ES-I3 (cell line): ENCODE data around the gene TENT4A.

Source experiments
- H3K36me3 ChIP-seq: 2 replicates; pipeline ENCODE4 v1.6.1; 2013; ENCODE audit warnings: mild to moderate bottlenecking, low read length, control low read depth, moderate library complexity; ENCODE audit not compliant: insufficient read depth
- H3K4me1 ChIP-seq: 2 replicates; pipeline ENCODE4 v1.6.1; 2013; ENCODE audit warnings: mild to moderate bottlenecking, control low read depth, low read length; ENCODE audit not compliant: insufficient read depth
- H3K9ac ChIP-seq: 2 replicates; pipeline ENCODE4 v1.6.1; 2013; ENCODE audit warnings: low read depth, mild to moderate bottlenecking, low read length, moderate library complexity
- H3K9me3 ChIP-seq: 2 replicates; pipeline ENCODE4 v1.6.1; 2013; ENCODE audit warnings: mild to moderate bottlenecking, low read length, moderate library complexity; ENCODE audit not compliant: control insufficient read depth, insufficient read depth

Gene TENT4A

DNA sequence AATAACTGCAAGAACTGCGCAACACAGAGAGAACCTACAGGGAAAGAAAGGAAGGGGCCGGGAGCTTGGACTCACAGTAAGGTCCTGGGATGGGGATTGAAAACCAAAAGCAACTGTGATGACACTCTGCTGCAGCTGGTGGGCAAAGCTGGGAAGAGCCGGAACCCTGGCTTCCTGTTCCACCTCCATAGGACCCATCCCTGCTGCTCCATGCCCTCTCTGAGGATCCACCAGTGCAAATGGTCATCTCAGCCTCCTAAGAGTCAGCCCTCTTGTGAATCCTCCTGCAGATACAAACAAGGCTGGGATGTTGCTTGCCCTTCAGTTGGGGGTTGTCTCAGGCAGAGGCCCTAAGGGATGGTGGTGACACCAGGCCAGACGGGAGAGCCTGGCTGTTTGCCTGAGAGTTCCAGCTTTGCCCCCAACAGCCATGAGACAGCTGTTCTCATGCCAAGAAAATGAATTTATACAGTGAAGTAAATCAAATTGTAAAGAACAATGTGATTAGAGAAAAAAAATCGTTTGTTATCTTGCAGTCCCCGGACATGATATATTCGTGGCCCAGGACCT lies 90.8 kb downstream of the TENT4A start:
- no peak overlapping the region for H3K9ac ChIP-seq
- no peaks in the 10 kb centered on the region for H3K36me3 ChIP-seq
- H3K9me3 ChIP-seq: peaks cover 18% of the 10 kb centered on the region
- H3K4me1 ChIP-seq: no peaks in the 10 kb centered on the region

DNA sequence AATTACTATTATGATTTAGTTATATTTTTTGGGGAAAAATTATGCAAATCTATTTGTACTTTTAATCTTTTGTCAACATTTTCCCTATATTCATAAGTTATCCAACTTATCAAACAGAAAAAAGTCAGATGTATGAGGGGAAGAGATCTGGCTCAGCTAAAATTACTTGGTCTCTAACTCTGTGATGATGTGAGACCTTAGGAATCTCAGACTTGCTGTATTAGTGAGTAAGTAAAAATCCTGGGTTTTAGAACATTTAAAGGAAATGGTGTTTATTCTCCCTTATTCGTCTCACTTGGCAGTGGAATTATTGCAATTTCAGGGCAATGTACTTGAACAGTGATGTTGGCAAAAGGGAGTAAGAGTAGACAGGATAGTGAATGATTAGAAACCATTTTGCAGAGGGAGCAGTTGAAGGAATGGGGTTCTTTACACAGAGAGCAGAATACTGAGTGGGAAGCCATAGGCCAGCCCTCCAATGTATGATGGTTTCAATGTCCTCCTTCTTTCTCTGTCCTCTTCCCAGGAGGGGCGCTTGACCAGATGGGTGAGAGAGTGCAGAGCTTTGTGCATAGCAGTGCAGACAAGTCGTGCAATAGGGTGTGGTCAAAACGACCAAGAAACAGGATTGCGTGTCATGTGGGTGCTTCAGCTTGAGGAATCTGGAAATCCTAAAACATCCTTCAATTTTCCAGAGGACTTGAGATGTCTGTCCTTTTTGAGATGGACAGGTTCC lies 91.7 kb downstream of the TENT4A start:
- peaks cover 18% of the 10 kb centered on the region for H3K9me3 ChIP-seq
- H3K4me1 ChIP-seq: no peaks in the 10 kb centered on the region
- H3K9ac ChIP-seq: no peak overlapping the region
- H3K36me3 ChIP-seq: no peaks in the 10 kb centered on the region

DNA sequence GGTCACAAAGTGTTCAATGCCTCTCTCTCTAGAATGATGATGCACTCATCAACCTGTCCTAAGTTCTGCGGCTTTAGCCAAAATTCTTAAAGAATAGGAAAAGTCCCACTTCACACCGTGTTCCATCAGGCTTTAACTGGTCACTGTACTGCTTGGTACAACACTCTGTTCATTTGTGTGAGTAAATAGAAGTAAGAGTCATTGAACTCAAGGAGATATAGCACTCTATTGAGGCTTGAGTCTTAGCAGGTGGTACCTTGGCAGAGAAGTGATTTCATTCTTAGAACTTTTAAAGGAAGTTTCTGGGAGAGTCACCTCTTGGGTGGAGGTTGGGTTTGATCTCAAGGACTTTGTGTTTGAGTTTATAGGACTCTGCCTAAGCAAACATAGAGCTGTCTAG lies 92.6 kb downstream of the TENT4A start:
- no peak overlapping the region for H3K9ac ChIP-seq
- H3K36me3 ChIP-seq: no peaks in the 10 kb centered on the region
- no peaks in the 10 kb centered on the region for H3K4me1 ChIP-seq
- H3K9me3 ChIP-seq: peaks cover 14% of the 10 kb centered on the region
